ENCODE results near the gene TCF7L2.

Gene TCF7L2

GRCh38 chr10:113069595-113069994 lies 119.5 kb downstream of the TCF7L2 start:
- H3K27me3 ChIP-seq (ENCODE audit: insufficient read depth, poor library complexity, severe bottlenecking), result no peaks in the 10 kb centered on the region
- H3K4me3 ChIP-seq (replicated peaks; ENCODE audit: insufficient read depth, low read length), result no peak overlapping the region
- TF ChIP-seq REST (IDR thresholded peaks at IDR 0.05; ENCODE audit: insufficient replicate concordance, low read depth) (no peak), CTCF (IDR thresholded peaks at IDR 0.05; ENCODE audit: insufficient read depth, low read length) (no peak), POLR2AphosphoS5 (IDR thresholded peaks at IDR 0.05; ENCODE audit: low read depth) (no peak), SPI1 (IDR thresholded peaks at IDR 0.05; ENCODE audit: borderline replicate concordance, low read depth) (no peak), GABPA (IDR thresholded peaks at IDR 0.05; ENCODE audit: low read depth) (no peak)
- no peak overlapping the region for H3K27ac ChIP-seq (replicated peaks)
- DNase-seq (ENCODE audit: low read depth in 1 of 2, low spot score in 1 of 2), result no peak

DNA sequence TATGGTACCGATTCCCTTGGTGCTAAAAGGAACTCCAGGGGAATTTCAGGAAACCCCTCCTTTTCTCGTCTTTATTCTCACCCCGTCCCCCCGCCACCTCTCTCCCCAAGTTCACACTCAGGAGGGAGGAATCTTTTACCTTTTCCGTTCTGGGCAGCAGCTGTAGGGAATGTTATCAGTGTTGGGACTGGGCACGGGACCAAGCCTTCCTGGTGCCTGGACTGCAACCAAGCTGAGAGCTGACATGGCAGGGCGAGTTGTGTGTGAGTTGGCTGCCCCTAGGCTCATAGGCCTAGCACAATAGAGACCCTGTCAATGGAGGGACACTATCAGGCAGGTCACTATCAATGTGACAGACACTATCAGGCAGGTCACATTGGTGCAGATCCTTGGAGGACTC lies 121.4 kb downstream of the TCF7L2 start:
- DNase-seq (ENCODE audit: low read depth in 1 of 2, low spot score in 1 of 2), result no peak
- H3K27ac ChIP-seq (replicated peaks), result no peak overlapping the region
- TF ChIP-seq GABPA (IDR thresholded peaks at IDR 0.05; ENCODE audit: low read depth) (no peak), POLR2AphosphoS5 (IDR thresholded peaks at IDR 0.05; ENCODE audit: low read depth) (no peak), CTCF (IDR thresholded peaks at IDR 0.05; ENCODE audit: insufficient read depth, low read length) (no peak), REST (IDR thresholded peaks at IDR 0.05; ENCODE audit: insufficient replicate concordance, low read depth) (no peak), SPI1 (IDR thresholded peaks at IDR 0.05; ENCODE audit: borderline replicate concordance, low read depth) (no peak)
- H3K27me3 ChIP-seq (ENCODE audit: insufficient read depth, poor library complexity, severe bottlenecking), result no peaks in the 10 kb centered on the region
- H3K4me3 ChIP-seq (replicated peaks; ENCODE audit: insufficient read depth, low read length), result no peak overlapping the region

GRCh38 chr10:113073549-113074189 lies 123.6 kb downstream of the TCF7L2 start:
- Histone ChIP-seq H3K27me3 (ENCODE audit: insufficient read depth, poor library complexity, severe bottlenecking) (no peaks in the 10 kb centered on the region), H3K27ac (replicated peaks) (no peak overlapping the region), H3K4me3 (replicated peaks; ENCODE audit: insufficient read depth, low read length) (no peak overlapping the region)
- DNase-seq (ENCODE audit: low read depth in 1 of 2, low spot score in 1 of 2), result no peak
- TF ChIP-seq SPI1 (IDR thresholded peaks at IDR 0.05; ENCODE audit: borderline replicate concordance, low read depth) (no peak), REST (IDR thresholded peaks at IDR 0.05; ENCODE audit: insufficient replicate concordance, low read depth) (no peak), GABPA (IDR thresholded peaks at IDR 0.05; ENCODE audit: low read depth) (no peak), CTCF (IDR thresholded peaks at IDR 0.05; ENCODE audit: insufficient read depth, low read length) (no peak), POLR2AphosphoS5 (IDR thresholded peaks at IDR 0.05; ENCODE audit: low read depth) (no peak)
